Measurements from ENCODE around the gene RPS6KA1. TPM values are rescaled to one million over a fixed set of nuclear protein-coding genes. Genes with fewer than 3 reads are reported as not detected.

The RPS6KA1 gene
- total RNA-seq, 4 donors from 2014 or later: 69.3 to 311 (median 292) TPM

GRCh38 chr1:26579681-26580111, 50.1 kb downstream of the RPS6KA1 start:
- no peak for DNase-seq
- no peaks in the 10 kb centered on the region for H3K4me1 ChIP-seq
- H3K4me3 ChIP-seq: no peak overlapping the region
- H3K36me3 ChIP-seq: peaks cover 0 to 11% (median 0%) of the 10 kb centered on the region in 3 donors
- no peak for TF ChIP-seq POLR2A (IDR thresholded peaks at IDR 0.05)
- H3K27me3 ChIP-seq: no peaks in the 10 kb centered on the region
- no peaks in the 10 kb centered on the region for H3K9me3 ChIP-seq
- no peak overlapping the region for H3K27ac ChIP-seq

GRCh38 chr1:26580116-26580515, 50.6 kb downstream of the RPS6KA1 start:
- Histone ChIP-seq H3K27me3 (no peaks in the 10 kb centered on the region), H3K4me3 (no peak overlapping the region), H3K4me1 (no peaks in the 10 kb centered on the region), H3K9me3 (no peaks in the 10 kb centered on the region), H3K27ac (no peak overlapping the region), H3K36me3 (peaks cover 0 to 7% (median 0%) of the 10 kb centered on the region in 3 donors)
- no peak for DNase-seq
- TF ChIP-seq POLR2A (IDR thresholded peaks at IDR 0.05): no peak
- no peak for TF ChIP-seq CTCF (IDR thresholded peaks at IDR 0.05)

- Histone ChIP-seq H3K9me3 (no peaks in the 10 kb centered on the region), H3K27ac (no peak overlapping the region), H3K4me3 (no peak overlapping the region), H3K4me1 (no peaks in the 10 kb centered on the region), H3K27me3 (no peaks in the 10 kb centered on the region), H3K36me3 (no peaks in the 10 kb centered on the region)
- no peak for DNase-seq
- TF ChIP-seq CTCF (IDR thresholded peaks at IDR 0.05): no peak
Observed at GRCh38 chr1:26581287-26581651, 51.7 kb downstream of the RPS6KA1 start.

- Histone ChIP-seq H3K4me1 (no peaks in the 10 kb centered on the region), H3K27me3 (no peaks in the 10 kb centered on the region), H3K9me3 (no peaks in the 10 kb centered on the region), H3K27ac (no peak overlapping the region), H3K36me3 (no peaks in the 10 kb centered on the region), H3K4me3 (no peak overlapping the region)
- TF ChIP-seq POLR2A (IDR thresholded peaks at IDR 0.05) (no peak), CTCF (IDR thresholded peaks at IDR 0.05) (no peak)
- DNase-seq: no peak
Observed at GRCh38 chr1:26582053-26582835, 52.7 kb downstream of the RPS6KA1 start.

GRCh38 chr1:26582836-26583460, 53.4 kb downstream of the RPS6KA1 start:
- no peak for DNase-seq
- H3K36me3 ChIP-seq: no peaks in the 10 kb centered on the region
- H3K9me3 ChIP-seq: no peaks in the 10 kb centered on the region
- H3K27me3 ChIP-seq: no peaks in the 10 kb centered on the region
- TF ChIP-seq CTCF (IDR thresholded peaks at IDR 0.05) (no peak), POLR2A (IDR thresholded peaks at IDR 0.05) (no peak)
- no peak overlapping the region for H3K27ac ChIP-seq
- no peak overlapping the region for H3K4me3 ChIP-seq
- H3K4me1 ChIP-seq: no peaks in the 10 kb centered on the region

Measured in Peyer's patch (tissue), 4 donors.